Raji (cell line): Measurements from ENCODE around the gene AKIRIN1.

Experiments
- POLR2A ChIP-seq: IDR thresholded peaks from 2 replicates; pipeline ENCODE4 v1.6.1; 2011; ENCODE audit warnings: low read depth, low read length, control low read depth; ENCODE audit not compliant: insufficient read depth

Gene AKIRIN1

GRCh38 chr1:38990738-38991637, at the start of gene AKIRIN1:
Gene AKIRIN1 (plus strand): TSS chr1:38991276. CDS start chr1:38991381, 105 bp downstream.
- peak; percentile 93 for TF ChIP-seq POLR2A

GRCh38 chr1:38941527-38942019, 49.5 kb upstream of the AKIRIN1 start, which contains the start of gene RHBDL2:
Gene RHBDL2 (minus strand): TSS chr1:38941830. CDS start chr1:38919212, 22,618 bp downstream.
- no peak for TF ChIP-seq POLR2A

GRCh38 chr1:38942664-38943428, 48.2 kb upstream of the AKIRIN1 start:
- no peak for TF ChIP-seq POLR2A

- TF ChIP-seq POLR2A: no peak
Observed at GRCh38 chr1:38944547-38944946, 46.5 kb upstream of the AKIRIN1 start.

GRCh38 chr1:38950553-38950952, 40.5 kb upstream of the AKIRIN1 start:
- no peak for TF ChIP-seq POLR2A

GRCh38 chr1:38953433-38953860, 37.6 kb upstream of the AKIRIN1 start:
- no peak for TF ChIP-seq POLR2A

- no peak for TF ChIP-seq POLR2A
Observed at GRCh38 chr1:38958967-38959366, 32.1 kb upstream of the AKIRIN1 start.

- no peak for TF ChIP-seq POLR2A
Observed at GRCh38 chr1:38962113-38962512, 29.0 kb upstream of the AKIRIN1 start.

GRCh38 chr1:38962560-38962959, 28.5 kb upstream of the AKIRIN1 start:
- TF ChIP-seq POLR2A: no peak

GRCh38 chr1:38964140-38964548, 26.9 kb upstream of the AKIRIN1 start:
- no peak for TF ChIP-seq POLR2A

GRCh38 chr1:38973659-38974437, 17.2 kb upstream of the AKIRIN1 start:
- TF ChIP-seq POLR2A: no peak

GRCh38 chr1:38989979-38990378, 1.1 kb upstream of the AKIRIN1 start:
- TF ChIP-seq POLR2A: no peak

GRCh38 chr1:38990386-38990737, 714 bp upstream of the AKIRIN1 start:
- TF ChIP-seq POLR2A: no peak

GRCh38 chr1:38991638-38992411, 749 bp downstream of the AKIRIN1 start:
- no peak for TF ChIP-seq POLR2A
